Fibroblast of lung (primary cell): ENCODE measurements around the gene SLC8A2. TPM values are rescaled to one million over a fixed set of nuclear protein-coding genes. Genes with fewer than 3 reads are reported as not detected.

Experiments
- DNase-seq, 2 donors: peaks; one replicate each; pipeline versions ENCODE4 v3.0.0 to v3.0.0-alpha.2; 2010; ENCODE audit warnings: low read depth in 2 of 2
- H2AFZ ChIP-seq: 2 replicates; pipeline ENCODE4 v1.5.1; 2012; ENCODE audit warnings: low read length, control low read depth, inconsistent platforms
- H3K27ac ChIP-seq: 2 replicates; pipeline ENCODE4 v1.5.1; 2011; ENCODE audit warnings: low read length, control low read depth; ENCODE audit not compliant: insufficient read depth
- H3K27me3 ChIP-seq: 2 replicates; pipeline ENCODE4 v1.5.1; 2011; ENCODE audit warnings: mild to moderate bottlenecking, low read length; ENCODE audit not compliant: control insufficient read depth, insufficient read depth
- H3K36me3 ChIP-seq: 2 replicates; pipeline ENCODE4 v1.5.1; 2011; ENCODE audit warnings: low read length; ENCODE audit not compliant: control insufficient read depth, insufficient read depth
- H3K4me1 ChIP-seq: 2 replicates; pipeline ENCODE4 v1.5.1; 2011; ENCODE audit warnings: low read length; ENCODE audit not compliant: control insufficient read depth, insufficient read depth; ENCODE audit errors: extremely low read depth
- H3K4me2 ChIP-seq: 2 replicates; pipeline ENCODE4 v1.5.1; 2011; ENCODE audit warnings: low read length, control low read depth; ENCODE audit not compliant: insufficient read depth; ENCODE audit errors: extremely low read depth
- H3K4me3 ChIP-seq, 4 experiments: fragments of 200-600 bp in 1 of 4; sonication (generic) in 1 of 4; replicated peaks in 1 of 4; 2 replicates each; pipeline ENCODE4 v1.5.1; 2011 to 2016; ENCODE audit warnings: low read length in 4 of 4, low read depth in 3 of 4, mild to moderate bottlenecking in 3 of 4, control low read depth in 2 of 4, inconsistent platforms in 1 of 4, mixed read lengths in 1 of 4; ENCODE audit not compliant: insufficient read depth in 1 of 4; ENCODE audit errors: control extremely low read depth in 1 of 4
- H3K79me2 ChIP-seq: 2 replicates; pipeline ENCODE4 v1.5.1; 2012; ENCODE audit warnings: mild to moderate bottlenecking, low read length, inconsistent platforms; ENCODE audit not compliant: control insufficient read depth, insufficient read depth
- H3K9ac ChIP-seq: 2 replicates; pipeline ENCODE4 v1.5.1; 2011; ENCODE audit warnings: mild to moderate bottlenecking, low read length, control low read depth; ENCODE audit not compliant: insufficient read depth
- H3K9me3 ChIP-seq: 2 replicates; pipeline ENCODE4 v1.5.1; 2012; ENCODE audit warnings: low read depth, low read length; ENCODE audit not compliant: control insufficient read depth, insufficient read depth
- H4K20me1 ChIP-seq: 2 replicates; pipeline ENCODE4 v1.5.1; 2011; ENCODE audit warnings: low read length; ENCODE audit not compliant: control insufficient read depth, insufficient read depth; ENCODE audit errors: extremely low read depth
- EZH2 ChIP-seq: IDR thresholded peaks from 2 replicates; pipeline ENCODE4 v1.5.1; 2012; ENCODE audit warnings: low read length, control low read depth, mild to moderate bottlenecking; ENCODE audit errors: missing control alignments
- polyA plus RNA-seq, 2 donors: library from polyadenylated mRNA; depleted of rRNA in 1 of 2; stranded (reverse) in 1 of 2; unstranded in 1 of 2; fragments of >200 nt; gene quantifications; 2 replicates each; pipeline ENCODE4 v1.2.1, GENCODE V29; 2011 to 2012; ENCODE audit warnings: missing spikeins in 1 of 2
- total RNA-seq: library from RNA; depleted of rRNA; stranded (reverse); fragments of >200 nt; gene quantifications from 2 replicates; pipeline ENCODE4 v1.2.1, GENCODE V29; 2014
- TF ChIP-seq, protein P1 (sequence below), 2 donors: IDR thresholded peaks in 1 of 2; conservative IDR thresholded peaks in 1 of 2; 1 replicate in 1 of 2; 2 replicates in 1 of 2; pipeline ENCODE4 v1.5.1; 2011 to 2012; ENCODE audit warnings: low read length in 2 of 2, control low read depth in 1 of 2, inconsistent platforms in 1 of 2, low read depth in 1 of 2, mild to moderate bottlenecking in 1 of 2

Gene SLC8A2
- total and polyA plus RNA-seq, 2 donors (not counting 1 experiment from before 2014, with no cell fraction given): under 0.01 TPM; not detected in 1

DNA sequence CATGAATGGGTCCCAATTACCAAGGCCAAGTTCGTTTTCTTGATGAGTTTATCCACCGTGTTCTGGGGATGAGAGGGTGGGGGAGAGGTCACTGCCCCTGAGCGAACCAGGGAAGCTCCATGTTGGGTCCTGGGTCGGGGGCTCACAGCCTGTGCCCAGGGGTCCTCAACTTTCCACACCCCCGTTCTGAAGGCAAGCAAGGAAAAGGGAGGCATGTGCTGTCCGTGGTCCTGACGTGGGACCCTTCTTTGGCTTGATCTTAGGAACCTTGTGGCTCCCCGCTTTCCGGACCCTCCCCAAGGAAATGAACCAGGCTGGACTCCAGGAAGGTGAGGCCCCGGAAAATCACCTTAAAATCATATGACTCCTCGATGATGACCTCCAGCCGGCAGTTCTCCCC is 34.2 kb downstream of the SLC8A2 start:
- Histone ChIP-seq H3K27ac (no peak overlapping the region), H3K9me3 (no peaks in the 10 kb centered on the region), H3K9ac (no peak overlapping the region), H3K4me3 (no peak overlapping the region), H3K4me1 (no peaks in the 10 kb centered on the region), H3K79me2 (no peaks in the 10 kb centered on the region), H3K4me2 (no peak overlapping the region), H3K27me3 (peaks cover 6% of the 10 kb centered on the region), H4K20me1 (no peaks in the 10 kb centered on the region), H3K36me3 (no peaks in the 10 kb centered on the region), H2AFZ (no peak overlapping the region)
- no peak for DNase-seq
- TF ChIP-seq, protein P1, sequence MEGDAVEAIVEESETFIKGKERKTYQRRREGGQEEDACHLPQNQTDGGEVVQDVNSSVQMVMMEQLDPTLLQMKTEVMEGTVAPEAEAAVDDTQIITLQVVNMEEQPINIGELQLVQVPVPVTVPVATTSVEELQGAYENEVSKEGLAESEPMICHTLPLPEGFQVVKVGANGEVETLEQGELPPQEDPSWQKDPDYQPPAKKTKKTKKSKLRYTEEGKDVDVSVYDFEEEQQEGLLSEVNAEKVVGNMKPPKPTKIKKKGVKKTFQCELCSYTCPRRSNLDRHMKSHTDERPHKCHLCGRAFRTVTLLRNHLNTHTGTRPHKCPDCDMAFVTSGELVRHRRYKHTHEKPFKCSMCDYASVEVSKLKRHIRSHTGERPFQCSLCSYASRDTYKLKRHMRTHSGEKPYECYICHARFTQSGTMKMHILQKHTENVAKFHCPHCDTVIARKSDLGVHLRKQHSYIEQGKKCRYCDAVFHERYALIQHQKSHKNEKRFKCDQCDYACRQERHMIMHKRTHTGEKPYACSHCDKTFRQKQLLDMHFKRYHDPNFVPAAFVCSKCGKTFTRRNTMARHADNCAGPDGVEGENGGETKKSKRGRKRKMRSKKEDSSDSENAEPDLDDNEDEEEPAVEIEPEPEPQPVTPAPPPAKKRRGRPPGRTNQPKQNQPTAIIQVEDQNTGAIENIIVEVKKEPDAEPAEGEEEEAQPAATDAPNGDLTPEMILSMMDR (conservative IDR thresholded peaks at IDR 0.05 in 1 of 2, IDR thresholded peaks at IDR 0.05 in 1 of 2; ENCODE audit: low read depth in 1 of 2, low read length in 2 of 2): no peak
- TF ChIP-seq EZH2: no peak

DNA sequence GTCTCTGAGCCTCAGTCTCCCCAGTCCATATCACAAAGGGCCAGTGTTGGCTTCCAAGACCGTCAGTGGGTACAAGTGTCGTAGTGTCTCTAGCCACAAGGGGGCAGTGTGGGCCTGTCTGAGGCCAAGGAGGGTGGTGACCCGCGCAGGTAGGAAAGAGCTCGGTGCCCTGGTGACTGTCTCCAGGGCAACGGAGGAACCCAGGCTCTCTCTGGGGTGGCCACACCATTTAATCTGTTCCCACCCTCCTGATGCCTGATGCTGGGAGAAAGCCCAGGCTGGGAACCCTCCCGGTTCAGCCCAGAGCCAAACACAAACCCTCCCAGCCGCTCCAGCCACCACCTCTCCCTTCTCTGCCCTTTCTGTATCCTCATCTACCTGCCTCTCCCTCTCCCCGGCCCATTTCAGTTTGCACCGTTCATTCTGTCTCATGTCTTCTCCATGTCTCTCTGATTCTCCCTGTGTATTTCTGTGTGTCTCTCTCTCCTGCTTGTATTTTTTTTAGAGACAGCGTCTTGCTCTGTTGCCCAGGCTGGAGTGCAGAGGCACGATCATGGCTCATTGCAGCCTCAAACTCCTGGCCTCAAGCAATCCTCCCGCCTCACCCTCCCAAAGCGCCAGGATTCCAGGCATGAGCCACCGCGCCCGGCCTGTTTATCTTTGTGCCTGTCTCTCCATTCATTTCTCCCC is 34.8 kb downstream of the SLC8A2 start:
- no peak overlapping the region for H3K4me2 ChIP-seq
- H3K4me1 ChIP-seq: no peaks in the 10 kb centered on the region
- H3K9me3 ChIP-seq: no peaks in the 10 kb centered on the region
- no peaks in the 10 kb centered on the region for H3K36me3 ChIP-seq
- TF ChIP-seq EZH2: no peak
- TF ChIP-seq, protein P1 (conservative IDR thresholded peaks at IDR 0.05 in 1 of 2, IDR thresholded peaks at IDR 0.05 in 1 of 2; ENCODE audit: low read depth in 1 of 2, low read length in 2 of 2): peak; percentile 77 to 78
- H3K79me2 ChIP-seq: no peaks in the 10 kb centered on the region
- H3K9ac ChIP-seq: no peak overlapping the region
- no peak overlapping the region for H3K4me3 ChIP-seq
- no peak overlapping the region for H3K27ac ChIP-seq
- no peaks in the 10 kb centered on the region for H4K20me1 ChIP-seq
- H2AFZ ChIP-seq: no peak overlapping the region
- peak; percentile 30 to 51 for DNase-seq
- peaks cover 2% of the 10 kb centered on the region for H3K27me3 ChIP-seq

DNA sequence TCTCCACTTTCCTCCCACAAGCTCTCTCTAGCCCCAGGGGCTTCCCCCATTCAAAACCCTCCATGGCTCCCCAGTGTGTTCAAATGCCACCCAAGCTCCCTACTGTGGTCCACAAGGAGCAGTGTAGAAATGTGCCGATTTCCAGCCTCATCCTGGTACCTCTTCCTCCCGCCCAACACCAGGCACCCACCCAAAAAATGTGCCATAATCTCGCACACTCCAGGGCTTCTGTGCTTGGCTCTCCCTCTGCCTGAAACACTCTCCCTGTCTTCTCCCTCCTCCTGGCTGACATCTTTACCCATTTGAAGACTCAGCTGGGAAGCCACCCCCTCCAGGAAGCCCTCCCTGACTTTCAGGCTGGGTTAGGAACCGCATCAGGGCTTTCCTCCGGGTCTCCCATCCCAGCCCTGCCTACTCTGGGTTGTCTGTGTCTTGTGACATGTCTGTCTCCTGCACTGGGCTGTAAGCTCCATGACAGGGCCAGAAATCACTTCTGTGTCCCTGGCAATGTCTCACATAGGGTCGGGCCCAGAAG is 35.7 kb downstream of the SLC8A2 start:
- no peak overlapping the region for H3K4me3 ChIP-seq
- H3K79me2 ChIP-seq: no peaks in the 10 kb centered on the region
- no peak for DNase-seq
- no peak overlapping the region for H3K9ac ChIP-seq
- H3K27ac ChIP-seq: no peak overlapping the region
- H3K36me3 ChIP-seq: no peaks in the 10 kb centered on the region
- no peak overlapping the region for H2AFZ ChIP-seq
- no peak overlapping the region for H3K4me2 ChIP-seq
- TF ChIP-seq, protein P1 (conservative IDR thresholded peaks at IDR 0.05 in 1 of 2, IDR thresholded peaks at IDR 0.05 in 1 of 2; ENCODE audit: low read depth in 1 of 2, low read length in 2 of 2): no peak
- no peak for TF ChIP-seq EZH2
- no peaks in the 10 kb centered on the region for H3K9me3 ChIP-seq
- H4K20me1 ChIP-seq: no peaks in the 10 kb centered on the region
- peaks cover 2% of the 10 kb centered on the region for H3K27me3 ChIP-seq
- H3K4me1 ChIP-seq: no peaks in the 10 kb centered on the region
